ENCODE measurements around the gene CFAP77.
"Not testable (repeated sequence)": the region's sequence is repeated elsewhere in the genome, so short reads cannot be mapped to it uniquely, and the experiment has no call there.

The CFAP77 gene

DNA sequence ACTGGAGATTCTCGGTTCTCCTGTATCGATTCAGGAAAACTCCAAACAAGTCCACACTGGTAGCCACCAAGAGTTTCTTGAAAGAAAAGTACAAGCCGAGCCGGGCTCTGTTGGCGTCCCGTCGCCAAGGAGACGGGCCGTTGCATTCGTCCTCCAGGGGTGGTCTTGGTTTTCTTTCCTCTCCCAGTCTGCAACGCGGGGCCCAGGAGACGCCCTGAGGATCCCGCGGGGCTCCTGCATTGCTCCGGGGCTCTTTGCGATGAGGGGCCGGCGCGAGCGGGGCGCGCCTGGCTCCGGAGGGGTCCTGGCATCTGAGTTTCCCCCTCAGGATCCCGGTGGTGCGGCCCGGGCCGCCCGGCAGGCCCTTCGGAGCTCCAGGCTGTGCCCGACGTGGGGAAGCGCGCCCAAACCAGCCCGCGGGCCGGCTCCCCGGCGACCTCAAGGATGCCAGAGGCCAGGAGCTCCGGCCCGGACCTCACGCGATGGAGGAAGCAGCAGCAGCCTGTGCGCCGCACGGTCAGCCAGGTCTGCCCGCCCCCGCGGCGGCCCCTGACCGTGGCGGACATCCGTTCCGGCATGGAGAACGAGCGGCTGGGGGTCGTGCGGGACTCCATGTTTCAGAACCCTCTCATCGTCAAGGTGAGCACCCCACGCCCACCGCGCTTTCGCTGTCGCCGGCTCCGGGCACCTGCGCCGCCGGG lies at the start of gene CFAP77:
Gene CFAP77, plus strand, starts transcription at position 384 of the 701 bp plus-strand sequence. Its CDS starts 61 bp downstream, at position 445.
- no peak for DNase-seq (ENCODE audit: low read depth in 1 of 2, low spot score in 1 of 2)

DNA sequence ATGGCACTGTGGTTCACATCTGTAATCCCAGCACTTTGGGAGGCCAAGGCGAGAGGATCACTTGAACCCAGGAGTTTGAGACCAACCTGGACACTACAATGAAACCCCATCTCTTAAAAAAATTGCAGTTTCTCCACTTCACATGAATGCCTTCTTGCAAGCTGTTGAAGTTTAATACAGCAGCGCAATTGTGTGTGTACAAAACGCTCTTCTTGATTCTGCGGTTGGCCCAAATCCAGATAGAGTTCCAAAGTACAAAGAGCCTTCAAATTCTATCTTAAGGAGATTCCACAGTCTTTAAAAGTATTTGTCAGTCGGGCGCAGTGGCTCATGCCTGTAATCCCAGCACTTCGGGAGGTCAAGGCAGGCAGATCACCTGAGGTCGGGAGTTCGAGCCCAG lies 45.9 kb upstream of the CFAP77 start:
- DNase-seq (ENCODE audit: low read depth in 1 of 2, low spot score in 1 of 2): no peak

DNA sequence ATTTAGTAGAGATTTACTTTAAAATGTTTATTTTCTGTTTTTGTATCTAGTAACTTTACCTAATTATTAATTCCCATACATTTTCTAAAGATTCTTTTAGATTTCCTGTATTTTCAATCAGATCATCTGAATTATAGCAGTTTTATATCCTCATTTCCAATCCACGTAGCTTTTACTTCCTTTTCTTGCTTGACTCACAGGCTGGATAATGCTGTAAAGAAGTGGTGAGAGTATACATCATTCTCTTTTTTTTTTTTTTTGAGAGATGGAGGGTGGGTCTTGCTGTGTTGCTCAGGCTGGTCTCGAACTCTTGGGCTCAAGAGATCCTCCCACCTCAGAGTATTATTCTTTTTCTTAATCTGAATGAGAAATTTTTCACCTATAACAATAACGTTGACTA lies 44.0 kb upstream of the CFAP77 start:
- DNase-seq (ENCODE audit: low read depth in 1 of 2, low spot score in 1 of 2): no peak

DNA sequence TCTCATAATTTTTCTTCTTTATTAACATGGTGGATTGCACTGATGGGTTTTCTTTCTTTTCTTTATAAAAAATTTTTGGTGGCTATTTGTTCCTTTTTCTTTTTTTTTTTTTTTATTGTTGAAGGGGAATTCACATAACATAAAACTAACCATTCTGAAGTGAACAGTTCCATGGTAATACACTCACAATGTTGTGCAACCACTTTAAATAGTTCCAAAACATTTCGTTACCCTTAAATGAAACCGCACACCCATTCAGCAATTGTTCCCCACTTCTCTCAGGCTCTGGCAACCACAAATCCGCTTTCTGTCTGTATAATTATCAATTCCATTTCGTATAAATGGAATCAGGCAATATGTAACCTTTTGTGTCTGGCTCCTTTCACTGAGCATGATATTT lies 43.5 kb upstream of the CFAP77 start:
- no peak for DNase-seq (ENCODE audit: low read depth in 1 of 2, low spot score in 1 of 2)

DNA sequence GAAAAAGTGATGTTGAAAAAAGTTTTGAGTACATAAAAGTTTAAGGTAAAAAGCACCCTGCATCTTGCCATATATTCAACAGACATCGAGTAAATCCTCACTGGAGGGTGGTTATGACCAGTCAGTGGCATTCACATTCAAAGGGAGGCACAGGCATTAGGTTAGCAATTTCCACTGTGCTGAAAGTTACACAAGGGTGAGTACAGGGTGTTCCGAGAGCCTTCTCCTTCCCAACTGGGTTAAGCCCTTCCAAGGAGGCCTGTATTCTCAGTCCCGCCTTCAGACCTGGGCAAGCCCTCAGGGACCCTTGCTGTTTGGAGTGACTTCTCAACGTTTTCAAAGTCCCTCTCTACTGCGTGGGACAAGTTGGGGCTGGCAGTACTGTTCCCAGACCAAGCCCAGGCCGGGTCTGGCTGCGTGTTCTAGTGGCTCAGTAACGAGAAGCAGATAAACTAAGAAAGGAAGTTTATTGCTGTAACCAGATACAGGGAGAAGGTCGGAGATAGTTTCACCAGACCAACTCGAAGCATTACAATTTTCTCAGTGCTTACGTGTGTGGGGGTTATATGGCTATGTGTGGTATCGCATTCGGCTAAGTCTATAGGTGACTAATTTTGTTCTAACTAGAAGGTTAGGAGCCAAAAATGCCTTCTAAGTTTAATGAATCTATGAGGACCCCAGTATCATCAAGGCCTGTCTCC lies 42.2 kb upstream of the CFAP77 start:
- no peak for DNase-seq (ENCODE audit: low read depth in 1 of 2, low spot score in 1 of 2)

DNA sequence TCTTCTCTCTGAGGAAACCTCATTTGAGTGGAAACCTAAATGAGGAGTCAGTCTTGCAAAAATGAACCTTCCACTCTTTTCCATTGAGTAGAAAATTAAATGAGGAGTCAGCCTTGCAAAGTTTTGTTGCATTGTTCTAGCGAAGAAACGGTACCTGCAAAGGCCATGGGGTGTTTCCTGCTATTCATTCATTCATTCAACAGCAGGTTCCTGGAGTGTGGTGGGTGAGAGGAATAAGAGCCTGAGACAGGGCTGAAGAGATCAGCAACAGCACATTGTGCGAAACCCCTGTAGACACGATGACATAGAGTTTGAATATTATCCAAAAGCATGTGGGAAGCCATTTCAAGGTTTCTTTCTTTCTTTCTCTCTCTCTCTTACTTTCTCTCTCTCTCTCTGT lies 40.6 kb upstream of the CFAP77 start:
- DNase-seq (ENCODE audit: low read depth in 1 of 2, low spot score in 1 of 2): no peak

DNA sequence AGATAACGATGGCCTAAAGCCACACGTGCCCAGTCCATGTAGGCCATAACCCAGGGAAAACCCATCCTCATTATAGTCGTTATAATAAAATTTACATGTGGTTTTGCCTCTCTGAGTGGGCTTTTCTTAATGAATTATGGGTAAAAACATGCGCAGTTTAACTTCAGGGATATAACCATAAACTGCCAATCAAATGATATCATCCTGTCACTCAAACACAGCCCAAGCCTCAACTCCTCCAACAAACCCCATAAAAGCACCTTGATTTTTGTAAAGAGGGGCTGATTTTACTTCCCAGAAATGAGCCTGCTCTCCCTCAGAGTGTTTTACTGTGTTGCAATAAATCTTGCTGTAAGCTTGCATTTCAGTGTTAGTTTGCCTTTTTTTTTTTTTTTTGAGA lies 39.4 kb upstream of the CFAP77 start:
- no peak for DNase-seq (ENCODE audit: low read depth in 1 of 2, low spot score in 1 of 2)

DNA sequence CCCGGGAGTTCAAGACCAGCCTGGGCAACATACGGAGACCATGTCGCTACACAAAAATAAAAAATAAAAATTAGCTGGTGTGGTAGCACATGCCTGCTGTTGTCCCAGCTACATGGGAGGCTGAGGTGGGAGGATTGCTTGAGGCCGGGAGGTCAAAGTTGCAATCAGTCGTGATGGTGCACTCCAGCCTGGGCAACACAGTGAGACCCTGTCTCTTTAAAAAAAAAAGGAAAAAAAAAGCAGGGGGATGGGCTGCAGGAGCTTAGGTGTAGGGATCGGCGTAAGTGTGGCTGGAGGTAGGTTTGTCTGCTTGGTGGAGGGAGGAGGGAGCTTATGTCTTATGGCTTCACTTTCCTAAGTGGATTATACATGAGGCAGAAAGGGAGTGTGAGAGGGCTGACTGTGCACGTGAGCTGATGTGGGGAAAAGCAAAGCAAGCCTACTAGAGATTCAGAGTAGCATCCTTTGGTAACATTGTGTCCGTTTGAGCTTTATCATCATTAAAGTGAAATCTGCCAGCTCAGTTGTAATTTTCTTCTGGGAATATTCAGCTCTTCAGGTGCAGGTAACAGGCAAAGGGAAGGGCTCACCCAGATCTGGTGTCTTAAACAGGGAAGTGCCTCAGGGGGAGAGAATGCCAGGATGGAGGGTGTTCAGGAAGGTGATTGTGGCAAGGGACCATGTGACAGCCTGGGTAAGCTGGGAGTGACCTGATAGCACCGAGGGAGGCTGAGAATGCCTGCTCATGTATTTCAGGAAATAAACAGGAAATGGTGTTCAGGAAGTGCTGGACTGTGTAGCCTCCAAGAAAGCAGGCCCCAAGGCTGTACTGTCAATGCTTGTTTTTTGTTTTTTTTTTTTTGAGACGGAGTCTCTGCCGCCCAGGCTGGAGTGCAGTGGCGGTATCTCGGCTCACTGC lies 37.6 kb upstream of the CFAP77 start:
- no peak for DNase-seq (ENCODE audit: low read depth in 1 of 2, low spot score in 1 of 2)

DNA sequence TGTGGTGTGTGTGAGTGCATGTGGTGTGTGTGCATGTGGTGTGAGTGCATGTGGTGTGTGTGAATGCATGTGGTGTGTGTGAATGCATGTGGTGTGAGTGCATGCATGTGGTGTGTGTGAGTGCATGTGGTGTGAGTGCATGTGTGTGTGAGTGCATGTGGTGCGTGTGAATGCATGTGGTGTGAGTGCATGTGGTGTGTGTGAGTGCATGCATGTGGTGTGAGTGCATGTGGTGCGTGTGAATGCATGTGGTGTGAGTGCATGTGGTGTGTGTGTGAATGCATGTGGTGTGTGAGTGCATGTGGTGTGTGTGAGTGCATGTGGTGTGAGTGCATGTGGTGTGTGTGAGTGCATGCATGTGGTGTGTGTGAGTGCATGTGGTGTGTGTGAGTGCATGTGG lies 32.2 kb upstream of the CFAP77 start:
- DNase-seq (ENCODE audit: low read depth in 1 of 2, low spot score in 1 of 2): not testable (repeated sequence)

DNA sequence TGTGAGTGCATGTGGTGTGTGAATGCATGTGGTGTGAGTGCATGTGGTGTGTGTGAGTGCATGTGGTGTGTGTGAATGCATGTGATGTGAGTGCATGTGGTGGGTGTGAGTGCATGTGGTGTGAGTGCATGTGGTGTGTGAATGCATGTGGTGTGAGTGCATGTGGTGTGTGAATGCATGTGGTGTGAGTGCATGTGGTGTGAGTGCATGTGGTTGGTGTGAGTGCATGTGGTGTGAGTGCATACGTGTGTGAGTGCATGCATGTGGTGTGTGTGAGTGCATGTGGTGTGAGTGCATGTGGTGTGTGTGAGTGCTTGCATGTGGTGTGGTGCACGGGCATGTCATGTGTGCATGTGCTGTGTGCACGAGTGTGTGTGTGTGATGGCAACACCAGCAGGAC lies 31.6 kb upstream of the CFAP77 start:
- not testable (repeated sequence) for DNase-seq (ENCODE audit: low read depth in 1 of 2, low spot score in 1 of 2)

DNA sequence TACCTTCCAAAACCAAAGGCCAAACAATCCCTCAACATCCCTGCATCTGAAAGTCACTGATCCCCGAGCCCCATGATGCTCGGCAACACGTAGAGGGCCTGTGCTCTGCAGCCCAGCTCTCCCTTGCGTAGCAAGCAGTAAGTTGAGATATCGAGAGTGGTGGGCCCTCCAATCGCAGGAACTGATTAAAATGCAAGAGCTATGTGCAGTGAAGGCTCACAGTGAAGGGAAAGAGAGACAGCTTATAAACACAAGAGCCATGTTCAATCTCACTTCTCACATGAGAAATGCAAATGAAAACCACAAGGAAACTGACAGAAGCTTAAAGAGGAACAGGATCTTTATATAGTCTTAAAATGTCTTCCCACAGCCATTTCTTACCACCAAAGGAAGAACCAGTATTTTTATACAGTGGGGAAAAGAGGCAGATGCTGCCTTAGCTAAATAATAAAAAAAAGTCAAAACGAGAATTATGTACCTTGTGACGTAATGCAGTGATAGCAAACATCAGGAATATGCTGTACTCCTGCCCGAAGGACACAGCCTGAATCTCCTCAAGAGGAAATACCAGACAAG lies 28.0 kb upstream of the CFAP77 start:
- DNase-seq (ENCODE audit: low read depth in 1 of 2, low spot score in 1 of 2): no peak

DNA sequence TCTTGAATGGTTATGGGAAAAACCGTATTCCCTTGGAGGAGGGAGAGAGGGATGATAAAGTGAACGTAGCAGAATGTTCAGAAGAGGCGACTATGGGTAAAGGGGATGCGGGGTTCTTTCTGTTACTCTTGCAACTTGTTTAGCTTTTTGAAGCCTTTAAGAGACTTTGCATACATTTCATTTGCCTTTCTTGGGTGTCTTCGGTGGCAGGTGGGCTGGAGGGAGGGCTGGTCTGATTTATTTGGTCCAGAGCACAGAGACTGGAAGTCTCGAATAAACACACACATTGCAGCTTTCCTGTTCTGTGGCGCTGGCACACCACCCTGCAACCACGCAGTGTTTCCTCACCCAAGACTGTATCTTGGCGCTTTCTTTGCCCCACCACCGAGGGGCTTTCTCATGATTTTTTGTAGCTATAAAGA lies 26.5 kb upstream of the CFAP77 start:
- DNase-seq (ENCODE audit: low read depth in 1 of 2, low spot score in 1 of 2): no peak

DNA sequence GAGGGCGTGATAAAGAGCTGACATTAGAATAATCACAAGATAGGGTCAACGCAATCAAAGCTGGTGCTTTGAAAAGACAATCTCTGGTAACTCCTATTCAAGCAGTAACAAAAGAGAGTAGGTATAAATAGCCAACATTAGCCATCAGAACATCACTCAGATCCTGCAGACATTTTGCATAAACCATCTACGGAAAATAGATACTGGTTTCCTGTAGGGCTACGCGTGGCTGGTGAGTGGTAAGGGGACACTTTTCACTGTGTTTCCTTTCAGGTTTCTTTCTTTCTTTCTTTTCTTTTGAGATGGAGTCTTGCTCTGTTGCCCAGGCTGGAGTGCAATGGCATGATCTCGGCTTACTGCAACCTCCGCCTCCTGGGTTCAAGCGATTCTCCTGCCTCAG lies 25.6 kb upstream of the CFAP77 start:
- DNase-seq (ENCODE audit: low read depth in 1 of 2, low spot score in 1 of 2): no peak

DNA sequence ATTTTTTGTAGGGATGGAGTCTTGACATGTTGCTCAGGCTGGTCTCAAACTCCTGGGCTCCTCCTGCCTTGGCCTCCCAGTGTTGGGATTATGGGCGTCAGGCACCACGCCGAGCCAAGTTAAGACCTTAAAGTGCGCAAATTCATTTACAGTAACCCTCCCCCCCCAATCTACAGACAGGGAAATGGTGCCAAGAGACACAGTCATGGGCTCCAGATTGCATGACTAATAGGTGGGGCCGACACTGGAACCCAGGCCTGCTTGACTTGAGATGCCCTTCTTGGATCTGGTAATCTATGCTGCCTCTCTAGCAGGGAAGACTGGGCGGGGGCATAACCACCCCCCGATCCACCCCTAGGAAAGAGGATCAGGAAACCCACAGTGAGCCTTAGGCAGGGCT lies 22.9 kb upstream of the CFAP77 start:
- DNase-seq (ENCODE audit: low read depth in 1 of 2, low spot score in 1 of 2): no peak

DNA sequence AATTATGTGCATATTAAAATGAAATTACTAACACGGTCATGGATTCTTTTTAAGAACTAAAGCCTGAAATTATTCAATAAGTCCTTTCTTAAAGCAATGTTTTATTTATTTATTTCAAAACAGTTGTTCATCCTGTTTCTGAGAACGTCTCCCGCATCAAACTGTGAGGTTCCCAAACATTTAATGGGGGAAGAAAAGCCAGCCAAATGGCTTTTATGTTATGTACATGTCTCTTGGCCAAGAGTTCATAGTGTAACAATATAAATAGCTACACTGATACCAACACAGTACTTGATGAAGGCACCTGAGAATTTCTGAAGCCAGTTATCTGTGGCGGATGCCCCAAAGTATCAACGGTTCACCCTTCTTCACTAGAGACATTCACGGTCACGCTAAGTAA lies 19.0 kb upstream of the CFAP77 start:
- no peak for DNase-seq (ENCODE audit: low read depth in 1 of 2, low spot score in 1 of 2)

DNA sequence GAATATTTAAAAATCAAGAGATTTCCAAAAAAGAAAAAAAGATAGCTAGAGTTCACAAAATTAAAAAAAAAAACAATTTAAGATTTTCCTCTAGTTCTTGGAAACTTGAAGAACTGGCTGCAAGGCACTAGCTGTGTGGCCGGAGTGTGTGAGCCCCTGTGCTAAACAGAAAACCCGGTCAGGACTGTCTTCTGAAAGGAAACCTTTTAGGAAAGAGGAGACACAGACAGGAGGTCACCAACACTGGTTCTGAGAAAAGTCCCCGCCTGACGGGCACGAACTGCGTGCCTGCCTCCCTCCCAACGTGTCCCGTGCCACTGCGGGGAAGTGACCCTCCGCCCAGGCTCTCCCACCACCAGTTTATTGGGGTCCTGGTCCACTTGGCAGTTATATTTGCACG lies 18.6 kb upstream of the CFAP77 start:
- DNase-seq (ENCODE audit: low read depth in 1 of 2, low spot score in 1 of 2): no peak

DNA sequence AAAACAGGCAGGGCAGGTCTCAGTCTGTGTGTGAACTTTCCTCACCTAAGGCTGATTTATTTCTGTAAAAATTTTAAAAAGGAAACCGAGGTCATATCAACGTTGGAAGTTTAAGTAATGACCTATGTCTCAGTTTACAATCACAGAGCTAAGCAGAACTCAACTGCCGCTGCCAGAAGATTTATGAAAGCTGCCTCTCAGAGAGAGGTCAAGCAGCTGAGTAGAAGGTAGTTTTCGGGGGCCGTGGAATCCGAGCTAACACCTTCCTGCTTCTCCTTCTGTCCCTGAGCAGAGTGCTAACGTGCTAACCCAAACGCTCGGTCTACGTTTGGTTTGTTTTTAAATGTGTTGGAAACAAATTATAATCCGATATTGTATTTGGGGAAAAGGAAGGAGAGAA lies 14.5 kb upstream of the CFAP77 start:
- no peak for DNase-seq (ENCODE audit: low read depth in 1 of 2, low spot score in 1 of 2)

DNA sequence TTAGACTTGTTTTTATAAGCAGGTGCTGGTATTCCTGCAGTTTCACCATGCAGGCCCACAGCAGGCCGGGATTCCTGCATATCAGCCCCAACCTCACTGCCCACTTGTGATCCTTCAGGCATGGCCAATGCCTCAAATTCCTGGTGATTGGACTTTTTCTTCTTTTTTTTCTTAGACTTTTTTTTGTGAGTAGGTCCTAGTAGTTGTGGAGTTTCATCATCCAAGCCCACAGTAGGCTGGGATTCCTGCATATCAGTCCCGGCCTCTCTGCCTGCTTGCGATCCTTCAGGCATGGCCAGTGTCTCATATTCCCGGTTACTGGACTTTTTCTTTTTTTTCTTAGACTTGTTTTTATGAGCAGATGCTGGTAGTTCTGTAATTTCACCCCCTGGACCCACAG lies 8.2 kb upstream of the CFAP77 start:
- no peak for DNase-seq (ENCODE audit: low read depth in 1 of 2, low spot score in 1 of 2)

DNA sequence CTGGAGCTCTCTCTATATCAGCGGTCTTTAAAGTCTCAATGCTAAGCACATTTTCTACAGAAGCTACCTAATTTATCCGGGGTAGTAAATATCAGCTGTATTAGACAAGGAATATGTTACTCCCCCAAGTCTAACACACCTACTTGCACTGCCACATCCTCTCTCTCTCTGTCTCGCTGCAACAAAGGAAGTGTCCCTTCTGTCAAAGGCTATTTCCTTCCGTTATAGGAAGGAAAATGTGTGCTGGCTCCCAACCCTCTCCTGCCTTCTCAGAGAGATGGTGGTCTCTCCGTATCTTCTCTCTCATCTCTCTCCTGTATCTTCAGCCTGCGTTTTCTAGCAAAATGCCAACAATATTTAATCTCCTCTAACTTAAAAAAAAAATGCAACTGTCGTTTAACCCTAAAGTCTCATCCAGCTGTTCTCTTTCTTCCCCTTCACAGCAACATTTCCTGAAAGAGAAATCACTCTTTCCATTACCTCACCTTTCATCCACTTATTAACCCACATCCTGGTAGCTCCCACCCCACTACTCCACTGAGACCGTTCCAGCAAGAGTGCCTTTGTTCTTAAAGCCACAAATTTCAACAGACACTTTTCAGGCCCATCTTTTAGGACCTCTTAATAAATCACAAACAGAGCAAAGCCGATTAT lies 5.7 kb upstream of the CFAP77 start:
- DNase-seq (ENCODE audit: low read depth in 1 of 2, low spot score in 1 of 2): no peak

DNA sequence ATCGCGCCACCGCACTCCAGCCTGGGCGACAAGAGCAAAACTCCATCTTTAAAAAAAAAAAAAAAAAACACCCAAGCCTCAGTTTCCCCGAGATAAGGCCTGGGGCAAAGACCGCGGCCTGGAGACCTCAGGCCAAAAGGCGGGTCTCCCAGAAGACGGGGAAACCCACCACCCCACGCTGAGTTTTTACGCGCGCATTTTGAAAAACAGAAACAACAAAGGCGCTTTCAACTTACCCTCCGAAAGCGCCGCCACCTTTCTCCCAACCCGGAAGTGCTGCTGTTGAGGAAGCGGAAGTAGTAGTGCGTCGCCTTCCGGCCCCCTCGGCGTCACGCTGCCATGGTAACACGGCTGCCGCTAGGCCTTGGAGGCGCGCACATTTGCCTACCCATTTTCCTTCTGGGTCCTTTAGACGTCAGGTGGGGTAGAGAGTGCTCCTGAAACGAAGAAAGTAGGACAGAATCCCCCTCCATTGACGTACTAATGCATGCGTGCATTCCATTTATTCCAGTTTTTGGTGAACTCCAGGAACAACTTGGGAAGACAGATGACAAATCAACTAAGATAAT lies 3.4 kb upstream of the CFAP77 start, which contains the start of gene TTF1:
Gene TTF1, minus strand, starts transcription at position 287 of the 569 bp plus-strand sequence. CDS start 4,019 bp downstream, outside the sequence.
- DNase-seq (ENCODE audit: low read depth in 1 of 2, low spot score in 1 of 2): peak; percentile 88 to 90
